Neural crest cell (in vitro differentiated cells): ENCODE results near the gene SHISA7. TPM values are rescaled to one million over a fixed set of nuclear protein-coding genes. Genes with fewer than 3 reads are reported as not detected.

Source experiments
- DNase-seq: peaks from one replicate; pipeline ENCODE4 v3.0.0; 2021; ENCODE audit warnings: low read depth, mixed read lengths, low spot score
- H3K27ac Mint-ChIP-seq: one replicate; pipeline ENCODE4 v1.8.0; 2021; ENCODE audit warnings: mild to moderate bottlenecking, mixed read lengths; ENCODE audit not compliant: unreplicated experiment
- H3K27me3 Mint-ChIP-seq: 2 replicates; pipeline ENCODE4 v1.8.0; 2021; ENCODE audit warnings: low read depth, mild to moderate bottlenecking, mixed read lengths
- H3K36me3 Mint-ChIP-seq: 2 replicates; pipeline ENCODE4 v1.8.0; 2021; ENCODE audit warnings: low read depth, mild to moderate bottlenecking, mixed read lengths
- H3K4me1 Mint-ChIP-seq: 2 replicates; pipeline ENCODE4 v1.8.0; 2021; ENCODE audit warnings: mixed read lengths
- H3K4me3 Mint-ChIP-seq: one replicate; pipeline ENCODE4 v1.8.0; 2021; ENCODE audit warnings: mild to moderate bottlenecking, mixed read lengths
- H3K9me3 Mint-ChIP-seq: 2 replicates; pipeline ENCODE4 v1.8.0; 2021; ENCODE audit warnings: mixed read lengths
- CTCF ChIP-seq: fragments of 200-600 bp; sonication (generic); conservative IDR thresholded peaks from 2 replicates; pipeline ENCODE4 v1.5.0; 2021; ENCODE audit warnings: antibody characterized with exemption, mild to moderate bottlenecking
- total RNA-seq: library from RNA; stranded (reverse); gene quantifications from 2 replicates; pipeline ENCODE4 v1.2.1, GENCODE V29; 2021

Gene SHISA7
- total RNA-seq, 1 donor from 2014 or later = 0.54 TPM

- Mint-ChIP-seq H3K9me3 (no peaks in the 10 kb centered on the region), H3K27ac (no peak overlapping the region), H3K4me3 (no peak overlapping the region), H3K36me3 (no peaks in the 10 kb centered on the region), H3K27me3 (peaks cover 3% of the 10 kb centered on the region), H3K4me1 (peaks cover 35% of the 10 kb centered on the region)
- DNase-seq = no peak
- no peak for TF ChIP-seq CTCF
Measured at GRCh38 chr19:55482967-55483705, 40.0 kb upstream of the SHISA7 start.

- no peaks in the 10 kb centered on the region for H3K9me3 Mint-ChIP-seq
- H3K27ac Mint-ChIP-seq = no peak overlapping the region
- H3K4me3 Mint-ChIP-seq = no peak overlapping the region
- peaks cover 3% of the 10 kb centered on the region for H3K27me3 Mint-ChIP-seq
- no peaks in the 10 kb centered on the region for H3K36me3 Mint-ChIP-seq
- no peak for TF ChIP-seq CTCF
- DNase-seq = no peak
- peaks cover 36% of the 10 kb centered on the region for H3K4me1 Mint-ChIP-seq
Measured at GRCh38 chr19:55482156-55482961, 39.3 kb upstream of the SHISA7 start.

GRCh38 chr19:55481794-55482155 lies 38.7 kb upstream of the SHISA7 start:
- Mint-ChIP-seq H3K36me3 (no peaks in the 10 kb centered on the region), H3K9me3 (no peaks in the 10 kb centered on the region), H3K4me1 (peaks cover 36% of the 10 kb centered on the region), H3K27me3 (peaks cover 7% of the 10 kb centered on the region), H3K4me3 (peak overlapping the region; percentile 23), H3K27ac (no peak overlapping the region)
- no peak for TF ChIP-seq CTCF
- no peak for DNase-seq

GRCh38 chr19:55481148-55481793 lies 38.2 kb upstream of the SHISA7 start:
- Mint-ChIP-seq H3K36me3 (no peaks in the 10 kb centered on the region), H3K9me3 (no peaks in the 10 kb centered on the region), H3K4me1 (peaks cover 37% of the 10 kb centered on the region), H3K4me3 (peak overlapping the region; percentile 23), H3K27me3 (peaks cover 7% of the 10 kb centered on the region), H3K27ac (no peak overlapping the region)
- no peak for DNase-seq
- no peak for TF ChIP-seq CTCF

GRCh38 chr19:55479451-55480230 lies 36.5 kb upstream of the SHISA7 start:
- Mint-ChIP-seq H3K27me3 (peaks cover 4% of the 10 kb centered on the region), H3K4me3 (peak overlapping the region; percentile 99), H3K4me1 (peaks cover 37% of the 10 kb centered on the region), H3K36me3 (no peaks in the 10 kb centered on the region), H3K27ac (peak overlapping the region; percentile 78), H3K9me3 (no peaks in the 10 kb centered on the region)
- DNase-seq = no peak
- no peak for TF ChIP-seq CTCF
